CD14-positive monocyte (primary cell): ENCODE data around the gene IFITM10. TPM values are rescaled to one million over a fixed set of nuclear protein-coding genes. Genes with fewer than 3 reads are reported as not detected.

Experiments
- DNase-seq, 3 donors: peaks; one replicate each; pipeline ENCODE4 v3.0.0-alpha.2; 2011 to 2022
- H2AFZ ChIP-seq: 2 replicates; pipeline ENCODE4 v1.6.0; 2012; ENCODE audit warnings: mild to moderate bottlenecking, low read depth, low read length, inconsistent platforms; ENCODE audit not compliant: insufficient read depth, poor library complexity, severe bottlenecking
- H3K27ac ChIP-seq, 2 donors: 1 replicate in 1 of 2; 2 replicates in 1 of 2; pipeline ENCODE4 v1.5.1; 2012 to 2013; ENCODE audit warnings: low read length in 2 of 2, control low read depth in 1 of 2, inconsistent platforms in 1 of 2, low read depth in 1 of 2, mild to moderate bottlenecking in 1 of 2
- H3K27me3 ChIP-seq, 2 donors: one replicate each; pipeline versions ENCODE4 v1.6.0 to v1.6.1; 2011 to 2013; ENCODE audit warnings: low read length in 2 of 2; ENCODE audit not compliant: control insufficient read depth in 2 of 2, insufficient read depth in 2 of 2
- H3K36me3 ChIP-seq, 2 donors: replicated peaks in 1 of 2; 1 replicate in 1 of 2; 2 replicates in 1 of 2; pipeline versions ENCODE4 v1.5.1 to v1.6.1; 2012 to 2013; ENCODE audit warnings: low read length in 2 of 2, control low read depth in 1 of 2, inconsistent platforms in 1 of 2, mild to moderate bottlenecking in 1 of 2; ENCODE audit not compliant: insufficient read depth in 2 of 2, control insufficient read depth in 1 of 2
- H3K4me1 ChIP-seq, 2 donors: 1 replicate in 1 of 2; 2 replicates in 1 of 2; pipeline versions ENCODE4 v1.5.1 to v1.6.1; 2012 to 2013; ENCODE audit warnings: low read length in 2 of 2, control low read depth in 1 of 2, inconsistent platforms in 1 of 2, mild to moderate bottlenecking in 1 of 2, moderate library complexity in 1 of 2; ENCODE audit not compliant: insufficient read depth in 2 of 2, control insufficient read depth in 1 of 2
- H3K4me2 ChIP-seq: replicated peaks from 2 replicates; pipeline ENCODE3; 2012; ENCODE audit warnings: low read length, moderate library complexity, mild to moderate bottlenecking; ENCODE audit not compliant: poor library complexity, severe bottlenecking; ENCODE audit errors: extremely low read depth
- H3K4me3 ChIP-seq, 3 experiments: fragments of 200-600 bp in 1 of 3; sonication (generic) in 1 of 3; replicated peaks in 1 of 3; 1 replicate in 2 of 3; 2 replicates in 1 of 3; pipeline ENCODE4 v1.5.1; 2011 to 2013; ENCODE audit warnings: low read length in 3 of 3, mild to moderate bottlenecking in 3 of 3, control low read depth in 2 of 3, low read depth in 2 of 3, inconsistent platforms in 1 of 3, moderate library complexity in 1 of 3
- H3K79me2 ChIP-seq: 2 replicates; pipeline ENCODE4 v1.6.0; 2012; ENCODE audit warnings: mild to moderate bottlenecking, control low read depth, inconsistent platforms, low read length, moderate library complexity; ENCODE audit not compliant: insufficient read depth
- H3K9ac ChIP-seq: 2 replicates; pipeline ENCODE4 v1.6.0; 2017; ENCODE audit warnings: low read length, mild to moderate bottlenecking; ENCODE audit not compliant: insufficient read depth, poor library complexity, severe bottlenecking
- H3K9me3 ChIP-seq, 2 donors: replicated peaks in 1 of 2; 1 replicate in 1 of 2; 2 replicates in 1 of 2; pipeline versions ENCODE4 v1.5.1 to v1.6.1; 2012 to 2013; ENCODE audit warnings: low read length in 2 of 2, control low read depth in 1 of 2; ENCODE audit not compliant: control insufficient read depth in 1 of 2, insufficient read depth in 1 of 2
- H4K20me1 ChIP-seq: 2 replicates; pipeline ENCODE4 v1.6.0; 2012; ENCODE audit warnings: mild to moderate bottlenecking, low read length, control low read depth, moderate library complexity; ENCODE audit not compliant: insufficient read depth
- H3K27ac Mint-ChIP-seq, 7 donors: one replicate each; pipeline ENCODE4 v1.8.0; 2020; ENCODE audit warnings: mild to moderate bottlenecking in 7 of 7, mixed read lengths in 7 of 7, moderate library complexity in 6 of 7, inconsistent platforms in 2 of 7
- H3K27me3 Mint-ChIP-seq, 3 donors: one replicate each; pipeline ENCODE4 v1.8.0; 2021 to 2022; ENCODE audit warnings: low read depth in 3 of 3, mild to moderate bottlenecking in 3 of 3, mixed read lengths in 3 of 3, moderate library complexity in 3 of 3, inconsistent platforms in 1 of 3
- H3K36me3 Mint-ChIP-seq, 2 donors: one replicate each; pipeline ENCODE4 v1.8.0; 2020; ENCODE audit warnings: mixed read lengths in 2 of 2, inconsistent platforms in 1 of 2, mild to moderate bottlenecking in 1 of 2
- H3K4me1 Mint-ChIP-seq: one replicate; pipeline ENCODE4 v1.8.0; 2020; ENCODE audit warnings: mild to moderate bottlenecking, mixed read lengths
- H3K4me3 Mint-ChIP-seq, 2 donors: one replicate each; pipeline ENCODE4 v1.8.0; 2020; ENCODE audit warnings: mild to moderate bottlenecking in 2 of 2, mixed read lengths in 2 of 2, moderate library complexity in 1 of 2
- H3K9me3 Mint-ChIP-seq, 7 donors: one replicate each; pipeline ENCODE4 v1.8.0; 2020 to 2022; ENCODE audit warnings: mixed read lengths in 7 of 7, mild to moderate bottlenecking in 6 of 7, moderate library complexity in 6 of 7, inconsistent platforms in 2 of 7
- WGBS: methylation state at CpG from one replicate; pipeline ENCODE4 v1.1.5; 2013; ENCODE audit warnings: missing lambda C conversion rate; ENCODE audit not compliant: insufficient coverage; 5-methylcytosine and 5-hydroxymethylcytosine counted together
- intact Hi-C, 2 donors: fragments of 100-400 bp; cut with micrococcal nuclease; formaldehyde crosslinking; loops; one replicate each; pipeline versions ENCODE4 v1.15.0 to v1.15.1; 2023
- polyA plus RNA-seq, 3 donors: library from polyadenylated mRNA; depleted of rRNA in 1 of 3; unstranded in 2 of 3; stranded (reverse) in 1 of 3; fragments of 300-500 nt in 2 of 3; fragments of >200 nt in 1 of 3; fragmentation: Illumina TruSeq in 2 of 3; gene quantifications; 1 replicate in 2 of 3; 2 replicates in 1 of 3; pipeline ENCODE4 v1.2.3, GENCODE V29; 2012 to 2021
- TF ChIP-seq, protein P1 (sequence below): fragments of 200-600 bp; IDR thresholded peaks from one replicate; pipeline ENCODE4 v1.8.0; 2022; ENCODE audit warnings: antibody characterized with exemption, mild to moderate bottlenecking

The IFITM10 gene
- polyA plus RNA-seq, 3 donors = 2.4 TPM; not detected in 2

DNA sequence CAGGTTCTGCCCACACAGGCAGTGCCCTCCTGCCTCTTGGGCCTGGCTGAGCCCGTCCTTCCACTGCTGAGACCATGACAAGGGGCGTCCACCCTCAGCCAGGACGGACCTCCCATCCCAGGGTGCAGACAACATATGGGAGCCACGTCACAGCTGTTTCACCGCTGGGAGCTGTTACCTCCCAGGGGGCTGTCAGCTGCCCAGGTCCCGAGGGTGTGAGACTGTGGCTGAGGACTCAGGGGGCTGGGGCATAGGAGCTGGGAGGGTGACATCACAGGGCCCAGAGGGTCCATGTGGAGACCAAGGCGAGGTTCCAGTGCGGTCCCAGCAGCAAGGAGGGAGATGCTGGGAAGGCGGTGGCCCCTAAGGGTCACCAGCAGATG lies 31.2 kb upstream of the IFITM10 start:
- Mint-ChIP-seq H3K9me3 (peaks cover 0 to 3% (median 2%) of the 10 kb centered on the region in 7 donors), H3K27ac (peak overlapping the region; percentile 98 to 100 (median 98)), H3K4me3 (no peak overlapping the region), H3K27me3 (peaks cover 2 to 13% (median 4%) of the 10 kb centered on the region in 3 donors), H3K4me1 (peaks cover 100% of the 10 kb centered on the region), H3K36me3 (peaks cover 2 to 10% of the 10 kb centered on the region in 2 donors)
- no peaks in the 10 kb centered on the region for H3K79me2 ChIP-seq
- H3K4me2 ChIP-seq = no peak overlapping the region
- H3K9me3 ChIP-seq = no peaks in the 10 kb centered on the region
- H3K27ac ChIP-seq = peak overlapping the region; percentile 96 to 99
- no peaks in the 10 kb centered on the region for H4K20me1 ChIP-seq
- peak overlapping the region; percentile 79 for H3K9ac ChIP-seq
- H2AFZ ChIP-seq = no peak overlapping the region
- TF ChIP-seq, protein P1, sequence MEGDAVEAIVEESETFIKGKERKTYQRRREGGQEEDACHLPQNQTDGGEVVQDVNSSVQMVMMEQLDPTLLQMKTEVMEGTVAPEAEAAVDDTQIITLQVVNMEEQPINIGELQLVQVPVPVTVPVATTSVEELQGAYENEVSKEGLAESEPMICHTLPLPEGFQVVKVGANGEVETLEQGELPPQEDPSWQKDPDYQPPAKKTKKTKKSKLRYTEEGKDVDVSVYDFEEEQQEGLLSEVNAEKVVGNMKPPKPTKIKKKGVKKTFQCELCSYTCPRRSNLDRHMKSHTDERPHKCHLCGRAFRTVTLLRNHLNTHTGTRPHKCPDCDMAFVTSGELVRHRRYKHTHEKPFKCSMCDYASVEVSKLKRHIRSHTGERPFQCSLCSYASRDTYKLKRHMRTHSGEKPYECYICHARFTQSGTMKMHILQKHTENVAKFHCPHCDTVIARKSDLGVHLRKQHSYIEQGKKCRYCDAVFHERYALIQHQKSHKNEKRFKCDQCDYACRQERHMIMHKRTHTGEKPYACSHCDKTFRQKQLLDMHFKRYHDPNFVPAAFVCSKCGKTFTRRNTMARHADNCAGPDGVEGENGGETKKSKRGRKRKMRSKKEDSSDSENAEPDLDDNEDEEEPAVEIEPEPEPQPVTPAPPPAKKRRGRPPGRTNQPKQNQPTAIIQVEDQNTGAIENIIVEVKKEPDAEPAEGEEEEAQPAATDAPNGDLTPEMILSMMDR = no peak
- H3K4me3 ChIP-seq = no peak overlapping the region
- DNase-seq = peak in 1 of 3 donors; percentile 21
- H3K4me1 ChIP-seq = peaks cover 92 to 99% of the 10 kb centered on the region in 2 donors
- WGBS = 64% methylated on average over 9 of the region's 9 CpGs
- H3K27me3 ChIP-seq = no peaks in the 10 kb centered on the region
- intact Hi-C loops = loop anchor here in 1 of 2 donors (5.0 kb wide), 1 partner anchor 71 kb away; the partner anchor contains the start of gene LSP1
- no peaks in the 10 kb centered on the region for H3K36me3 ChIP-seq

DNA sequence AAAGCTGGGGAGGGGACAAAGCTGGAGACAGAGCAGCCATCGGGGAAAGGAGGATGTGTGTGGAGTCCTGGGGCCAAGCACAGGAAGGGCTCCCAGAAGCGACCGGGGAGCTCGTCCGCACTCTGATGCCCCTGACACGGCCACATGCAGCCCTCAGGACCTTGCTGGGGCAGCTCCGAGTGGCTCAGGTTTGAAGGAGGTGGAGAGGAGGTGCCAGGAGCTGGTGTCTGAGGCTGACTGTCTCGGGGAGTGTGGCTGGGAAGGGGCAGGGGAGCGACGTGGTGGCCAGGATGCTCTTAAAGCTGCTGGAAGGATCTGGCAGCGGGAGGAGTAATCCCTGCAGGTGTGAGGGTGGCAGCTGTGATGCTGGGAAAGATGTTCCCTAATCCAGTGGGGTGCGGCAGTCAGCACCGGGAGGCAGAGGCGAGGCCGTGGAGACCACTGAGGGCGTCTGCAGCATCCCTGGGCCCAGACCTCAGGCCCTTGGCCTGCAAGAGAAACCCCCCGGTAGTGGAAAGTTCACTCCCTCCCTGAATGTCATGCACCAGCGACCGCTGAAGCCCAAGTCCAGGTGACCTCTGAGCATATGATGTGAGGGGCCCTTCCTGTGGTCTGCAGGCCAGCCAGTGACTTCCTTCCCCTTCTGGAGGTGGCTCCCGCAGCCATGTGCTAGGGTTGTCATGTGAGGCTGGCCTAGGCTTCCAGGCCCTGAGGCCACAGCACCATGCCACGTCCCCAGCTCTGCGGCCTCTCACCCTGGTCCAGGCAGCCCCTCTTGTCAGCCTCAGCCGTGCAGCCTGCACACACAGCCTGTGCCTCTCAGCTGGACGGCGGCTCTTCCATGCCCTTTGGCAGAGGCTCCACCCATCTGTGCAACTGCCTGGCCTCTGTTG lies 30.6 kb upstream of the IFITM10 start:
- TF ChIP-seq, protein P1 = no peak
- Histone ChIP-seq H3K36me3 (no peaks in the 10 kb centered on the region), H3K9me3 (no peaks in the 10 kb centered on the region), H3K4me2 (peak overlapping the region; percentile 1), H3K9ac (peak overlapping the region; percentile 79), H3K27ac (peak overlapping the region; percentile 96 to 99), H3K27me3 (no peaks in the 10 kb centered on the region), H3K79me2 (no peaks in the 10 kb centered on the region), H3K4me1 (peaks cover 89 to 96% of the 10 kb centered on the region in 2 donors), H3K4me3 (no peak overlapping the region), H2AFZ (no peak overlapping the region), H4K20me1 (no peaks in the 10 kb centered on the region)
- peaks cover 2 to 11% of the 10 kb centered on the region in 2 donors for H3K36me3 Mint-ChIP-seq
- H3K4me3 Mint-ChIP-seq = peak overlapping the region; percentile 11 to 62
- peaks cover 2 to 13% (median 4%) of the 10 kb centered on the region in 3 donors for H3K27me3 Mint-ChIP-seq
- H3K4me1 Mint-ChIP-seq = peaks cover 97% of the 10 kb centered on the region
- peak overlapping the region; percentile 98 to 100 (median 98) for H3K27ac Mint-ChIP-seq
- WGBS = 25% methylated on average over 23 of the region's 25 CpGs
- peak; percentile 88 to 93 (median 90) for DNase-seq
- intact Hi-C loops = loop anchor here in 1 of 2 donors (5.0 kb wide), 1 partner anchor 71 kb away; the partner anchor contains the start of gene LSP1
- peaks cover 0 to 3% (median 2%) of the 10 kb centered on the region in 7 donors for H3K9me3 Mint-ChIP-seq
